K562 (cell line): ENCODE data around the gene P2RX1. TPM values are rescaled to one million over a fixed set of nuclear protein-coding genes. Genes with fewer than 3 reads are reported as not detected.

ENCODE experiments used
- ATAC-seq: fragments of 200-7000 bp; cut with Tn5 transposase; 3 replicates; pipeline ENCODE4 v1.9.1; 2020; ENCODE audit warnings: moderate library complexity
- BruUV-seq: library from RNA; stranded (reverse); fragments of 400-500 nt; replicated peaks from 2 replicates; lab custom pipeline; 2021; lab: Mats Ljungman, UMichigan
- CTCF ChIA-PET: fragments of 300-600 bp; formaldehyde crosslinking; extraction: SDS; loops from one replicate; lab custom pipeline; 2021; ENCODE audit warnings: low intra/inter-chr PET ratio; lab: Yijun Ruan, JAX
- POLR2A ChIA-PET: fragments of 300-600, 350-650 bp; sonication (Branson Sonifier 250); formaldehyde crosslinking; extraction: SDS; loops from one replicate; lab custom pipeline; 2021; ENCODE audit warnings: antibody characterized with exemption, inconsistent platforms; lab: Yijun Ruan, JAX
- DNase-seq, 4 experiments: peaks; one replicate each; pipeline versions ENCODE4 v3.0.0 to v3.0.0-alpha.2; 2011 to 2018; ENCODE audit warnings: low spot score in 3 of 4, mixed read lengths in 3 of 4; ENCODE audit errors: extremely low read depth in 1 of 4
- FAIRE-seq: peaks from 2 replicates; lab custom pipeline; 2011; peaks lifted over from hg19 to GRCh38; lab: Jason Lieb, UNC
- H2AFZ ChIP-seq: 2 replicates; pipeline ENCODE4 v1.6.0; 2011; ENCODE audit warnings: low read depth, low read length, control low read depth, inconsistent platforms
- H3K27ac ChIP-seq: fragments of 200-600 bp; 3 replicates; pipeline ENCODE4 v1.8.0; 2011; ENCODE audit warnings: low read depth, mild to moderate bottlenecking, control low read depth, inconsistent platforms, low read length, moderate library complexity, mixed read lengths; ENCODE audit errors: extremely low read depth
- H3K27me3 ChIP-seq, 2 experiments: fragments of 300-600 bp in 1 of 2; 2 replicates in 1 of 2; 3 replicates in 1 of 2; pipeline versions ENCODE4 v1.6.0 to v1.8.0; 2011; ENCODE audit warnings: inconsistent platforms in 2 of 2, low read length in 2 of 2, mild to moderate bottlenecking in 1 of 2, mixed read lengths in 1 of 2, moderate library complexity in 1 of 2; ENCODE audit not compliant: control insufficient read depth in 2 of 2, insufficient read depth in 2 of 2
- H3K36me3 ChIP-seq: fragments of 300-600 bp; 3 replicates; pipeline ENCODE4 v1.8.0; 2011; ENCODE audit warnings: mild to moderate bottlenecking, low read length, inconsistent platforms; ENCODE audit not compliant: control insufficient read depth, insufficient read depth
- H3K4me1 ChIP-seq, 2 experiments: fragments of 200-600 bp in 1 of 2; replicated peaks in 1 of 2; 2 replicates in 1 of 2; 3 replicates in 1 of 2; pipeline versions ENCODE4 v1.5.1 to v1.8.0; 2011; ENCODE audit warnings: inconsistent platforms in 2 of 2, low read length in 2 of 2, mild to moderate bottlenecking in 1 of 2, mixed read lengths in 1 of 2, moderate library complexity in 1 of 2; ENCODE audit not compliant: control insufficient read depth in 2 of 2, insufficient read depth in 2 of 2
- H3K4me2 ChIP-seq: 2 replicates; pipeline ENCODE4 v1.6.1; 2011; ENCODE audit warnings: low read length, control low read depth, inconsistent platforms, mixed read lengths; ENCODE audit not compliant: insufficient read depth
- H3K4me3 ChIP-seq: fragments of 200-600 bp; sonication (generic), shearing (Covaris generic); 2 replicates; pipeline ENCODE4 v1.5.1; 2016; ENCODE audit warnings: control low read depth, inconsistent platforms
- H3K79me2 ChIP-seq: fragments of 200-600 bp; 3 replicates; pipeline ENCODE4 v1.8.0; 2011; ENCODE audit warnings: low read length, inconsistent platforms; ENCODE audit not compliant: control insufficient read depth, insufficient read depth
- H3K9ac ChIP-seq, 2 experiments: 2 replicates each; pipeline versions ENCODE4 v1.6.0 to v1.6.1; 2011; ENCODE audit warnings: low read depth in 2 of 2, low read length in 2 of 2, control low read depth in 1 of 2, inconsistent platforms in 1 of 2, mild to moderate bottlenecking in 1 of 2, mixed read lengths in 1 of 2; ENCODE audit not compliant: insufficient read depth in 1 of 2
- H3K9me1 ChIP-seq: one replicate; pipeline ENCODE4 v1.6.0; 2011; ENCODE audit warnings: inconsistent platforms, mild to moderate bottlenecking, low read length, moderate library complexity; ENCODE audit not compliant: control insufficient read depth, insufficient read depth
- H3K9me3 ChIP-seq: replicated peaks from 2 replicates; pipeline ENCODE4 v1.5.1; 2011; ENCODE audit warnings: low read depth, low read length, inconsistent platforms; ENCODE audit not compliant: control insufficient read depth, insufficient read depth
- H4K20me1 ChIP-seq: replicated peaks from 2 replicates; pipeline ENCODE4 v1.6.1; 2011; ENCODE audit warnings: low read length, inconsistent platforms, mixed read lengths; ENCODE audit not compliant: control insufficient read depth, insufficient read depth
- CAMTA2 ChIP-seq: fragments of 250-450 bp; sonication (Bioruptor Pico); conservative IDR thresholded peaks from 2 replicates; pipeline ENCODE4 v1.5.1; 2022
- CHD2 ChIP-seq: IDR thresholded peaks from 2 replicates; pipeline ENCODE4 v1.6.1; 2011; ENCODE audit warnings: low read depth, low read length
- FIP1L1 ChIP-seq: fragments of 200-400 bp; formaldehyde crosslinking; IDR thresholded peaks from 2 replicates; pipeline ENCODE4 v1.6.1; 2018; ENCODE audit warnings: mild to moderate bottlenecking, low read depth, low read length; ENCODE audit not compliant: poor library complexity, severe bottlenecking
- FOSL1 ChIP-seq: fragments of 200-800 bp; sonication (Bioruptor generic); conservative IDR thresholded peaks from 2 replicates; pipeline ENCODE4 v1.6.1; 2016; ENCODE audit warnings: missing genetic modification characterization, missing compliant biosample characterization
- KHSRP ChIP-seq: fragments of 450-650 bp; IDR thresholded peaks from 2 replicates; pipeline ENCODE4 v1.6.1; 2017
- NFIC ChIP-seq: fragments of 450-650 bp; IDR thresholded peaks from 2 replicates; pipeline ENCODE4 v1.6.1; 2017; ENCODE audit warnings: mild to moderate bottlenecking, inconsistent platforms
- PHTF2 ChIP-seq: fragments of 250-450 bp; sonication (Bioruptor Pico); IDR thresholded peaks from 2 replicates; pipeline ENCODE4 v1.5.0; 2021; ENCODE audit warnings: mild to moderate bottlenecking
- PML ChIP-seq: IDR thresholded peaks from 2 replicates; pipeline ENCODE4 v1.6.1; 2012; ENCODE audit warnings: low read length, inconsistent platforms
- SETDB1 ChIP-seq: IDR thresholded peaks from one replicate; pipeline ENCODE4 v1.6.1; 2012; ENCODE audit warnings: low read length, control low read depth, inconsistent platforms
- SREBF2 ChIP-seq: sonication (generic); formaldehyde crosslinking; IDR thresholded peaks from 2 replicates; pipeline ENCODE4 v1.4.0; 2020; ENCODE audit warnings: mild to moderate bottlenecking, missing genetic modification reagents
- TRIM28 ChIP-seq: fragments of 450-650 bp; IDR thresholded peaks from 2 replicates; pipeline ENCODE4 v1.6.1; 2017
- ZFP1 ChIP-seq: fragments of 450-650 bp; formaldehyde crosslinking; IDR thresholded peaks from 2 replicates; pipeline ENCODE4 v1.4.0; 2020; ENCODE audit warnings: mild to moderate bottlenecking, mixed read lengths
- WGBS: fragments of 100-300 bp; shearing (Covaris generic); methylation state at CpG from one replicate; pipeline ENCODE4 v1.1.6; 2016; ENCODE audit warnings: low coverage, mixed read lengths; ENCODE audit not compliant: insufficient coverage; ENCODE audit errors: missing lambda C conversion rate; 5-methylcytosine and 5-hydroxymethylcytosine counted together
- in situ Hi-C: fragments of 300-500 bp; cut with MboI; formaldehyde crosslinking; loops from 4 replicates; pipeline ENCODE4 v1.15.0; 2018; ENCODE audit warnings: inconsistent platforms, mixed read lengths
- intact Hi-C: fragments of 100-400 bp; cut with micrococcal nuclease; formaldehyde crosslinking; loops from 2 replicates; pipeline ENCODE4 v1.14.2; 2022
- polyA plus RNA-seq, 8 experiments: library from polyadenylated mRNA; depleted of rRNA in 4 of 8; stranded (reverse) in 5 of 8; unstranded in 3 of 8; fragments of >200 nt; fragmentation: Nextera tagmentation in 2 of 8; fragmentation: Illumina TruSeq in 1 of 8; extraction: Ambion mirVana in 2 of 8; extraction: Trizol in 1 of 8; gene quantifications; 2 replicates each; pipeline versions ENCODE4 v1.2.1 to v1.2.3, GENCODE V29; 2011 to 2014; ENCODE audit warnings: inconsistent platforms in 1 of 8, missing spikeins in 1 of 8
- total RNA-seq, 7 experiments: library from RNA; depleted of rRNA in 6 of 7; stranded (reverse); fragments of >200 nt in 6 of 7; fragmentation: Illumina TruSeq in 2 of 7; extraction: Trizol in 2 of 7; gene quantifications; 2 replicates each; pipeline versions ENCODE4 v1.2.1 to v1.2.3, GENCODE V29; 2011 to 2021; ENCODE audit warnings: low replicate concordance in 1 of 7
- TF ChIP-seq, protein P1 (sequence below): sonication (generic); formaldehyde crosslinking; IDR thresholded peaks from 2 replicates; pipeline ENCODE4 v1.8.0; 2022; ENCODE audit warnings: mild to moderate bottlenecking, missing genetic modification reagents
- TF ChIP-seq, protein P2 (sequence below): fragments of 450-650 bp; IDR thresholded peaks from 2 replicates; pipeline ENCODE4 v1.6.1; 2016
- TF ChIP-seq, protein P3 (sequence below): fragments of 450-650 bp; IDR thresholded peaks from 2 replicates; pipeline ENCODE4 v1.6.1; 2016; ENCODE audit warnings: low read depth, mild to moderate bottlenecking, moderate library complexity
- TF ChIP-seq, protein P4 (sequence below): sonication (generic); formaldehyde crosslinking; IDR thresholded peaks from 2 replicates; pipeline ENCODE4 v1.8.0; 2023; ENCODE audit warnings: mild to moderate bottlenecking, missing genetic modification reagents

P2RX1 gene
- total and polyA plus RNA-seq, 9 of the 15 experiments (the other 6 are each of a cell fraction or from before 2014, with no cell fraction given): 0.27 to 20.3 (median 10.3) TPM

DNA sequence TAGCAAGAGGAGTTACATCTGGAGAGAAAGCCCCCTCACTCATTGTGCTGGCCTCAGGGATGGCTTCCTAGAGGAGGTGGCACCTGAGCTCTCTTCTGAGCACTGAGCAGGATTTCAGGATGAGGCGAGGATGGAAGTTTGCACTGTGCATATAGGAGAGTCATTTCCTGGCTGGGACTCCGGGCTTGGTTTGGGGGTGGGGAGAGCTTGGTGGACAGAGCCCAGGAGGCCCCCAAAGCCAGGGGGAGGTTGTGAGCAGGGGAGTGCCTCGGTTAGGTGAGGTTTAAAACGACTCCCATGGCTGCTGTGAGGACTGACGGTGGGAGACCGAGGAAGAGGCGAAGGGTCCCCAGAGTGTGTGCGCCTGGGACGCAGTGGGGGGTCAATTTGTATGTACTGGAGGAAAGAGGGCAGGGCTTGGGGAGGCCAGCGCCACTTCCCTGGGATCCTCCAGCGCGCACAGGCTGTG, 24.6 kb downstream of the P2RX1 start:
- Histone ChIP-seq H3K4me3 (peak overlapping the region; percentile 61), H3K79me2 (peaks cover 36% of the 10 kb centered on the region), H3K27me3 (no peaks in the 10 kb centered on the region), H2AFZ (peak overlapping the region; percentile 63; the same call in 1 of the 2 replicates), H3K4me2 (peak overlapping the region; percentile 78), H3K27ac (no peak overlapping the region), H3K9me3 (no peaks in the 10 kb centered on the region), H3K9ac (peak overlapping the region; percentile 30 to 90; a peak in 3 of 4 replicates), H4K20me1 (no peaks in the 10 kb centered on the region), H3K9me1 (no peaks in the 10 kb centered on the region), H3K36me3 (no peaks in the 10 kb centered on the region), H3K4me1 (peaks cover 33 to 74% of the 10 kb centered on the region in 2 experiments)
- ChIA-PET CTCF (no interaction called here), POLR2A (interaction anchor here (0.7 kb wide), 1 partner anchor 33 kb away, joined by 3 read pairs; no protein-coding TSS in a partner anchor)
- intact Hi-C loops: no loop called here
- WGBS: 25% methylated on average over 1 of the region's 12 CpGs
- FAIRE-seq: no peak
- no peak for ATAC-seq
- in situ Hi-C loops: no loop called here
- DNase-seq: no peak
- BruUV-seq: TSS peak; percentile 38
- TF ChIP-seq CHD2 (no peak), FIP1L1 (no peak), NFIC (no peak), ZFP1 (CRISPR knock-in tag) (no peak), FOSL1 (tag) (no peak), TRIM28 (no peak), SETDB1 (no peak), KHSRP (no peak), PML (no peak), CAMTA2 (CRISPR knock-in tag) (no peak), SREBF2 (CRISPR knock-in tag) (no peak), PHTF2 (CRISPR knock-in tag) (no peak)
- TF ChIP-seq, protein P1, sequence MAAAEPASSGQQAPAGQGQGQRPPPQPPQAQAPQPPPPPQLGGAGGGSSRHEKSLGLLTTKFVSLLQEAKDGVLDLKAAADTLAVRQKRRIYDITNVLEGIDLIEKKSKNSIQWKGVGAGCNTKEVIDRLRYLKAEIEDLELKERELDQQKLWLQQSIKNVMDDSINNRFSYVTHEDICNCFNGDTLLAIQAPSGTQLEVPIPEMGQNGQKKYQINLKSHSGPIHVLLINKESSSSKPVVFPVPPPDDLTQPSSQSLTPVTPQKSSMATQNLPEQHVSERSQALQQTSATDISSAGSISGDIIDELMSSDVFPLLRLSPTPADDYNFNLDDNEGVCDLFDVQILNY (CRISPR knock-in tag): no peak
- TF ChIP-seq, protein P2, sequence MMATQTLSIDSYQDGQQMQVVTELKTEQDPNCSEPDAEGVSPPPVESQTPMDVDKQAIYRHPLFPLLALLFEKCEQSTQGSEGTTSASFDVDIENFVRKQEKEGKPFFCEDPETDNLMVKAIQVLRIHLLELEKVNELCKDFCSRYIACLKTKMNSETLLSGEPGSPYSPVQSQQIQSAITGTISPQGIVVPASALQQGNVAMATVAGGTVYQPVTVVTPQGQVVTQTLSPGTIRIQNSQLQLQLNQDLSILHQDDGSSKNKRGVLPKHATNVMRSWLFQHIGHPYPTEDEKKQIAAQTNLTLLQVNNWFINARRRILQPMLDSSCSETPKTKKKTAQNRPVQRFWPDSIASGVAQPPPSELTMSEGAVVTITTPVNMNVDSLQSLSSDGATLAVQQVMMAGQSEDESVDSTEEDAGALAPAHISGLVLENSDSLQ: no peak
- TF ChIP-seq, protein P3, sequence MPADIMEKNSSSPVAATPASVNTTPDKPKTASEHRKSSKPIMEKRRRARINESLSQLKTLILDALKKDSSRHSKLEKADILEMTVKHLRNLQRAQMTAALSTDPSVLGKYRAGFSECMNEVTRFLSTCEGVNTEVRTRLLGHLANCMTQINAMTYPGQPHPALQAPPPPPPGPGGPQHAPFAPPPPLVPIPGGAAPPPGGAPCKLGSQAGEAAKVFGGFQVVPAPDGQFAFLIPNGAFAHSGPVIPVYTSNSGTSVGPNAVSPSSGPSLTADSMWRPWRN: no peak
- TF ChIP-seq, protein P4, sequence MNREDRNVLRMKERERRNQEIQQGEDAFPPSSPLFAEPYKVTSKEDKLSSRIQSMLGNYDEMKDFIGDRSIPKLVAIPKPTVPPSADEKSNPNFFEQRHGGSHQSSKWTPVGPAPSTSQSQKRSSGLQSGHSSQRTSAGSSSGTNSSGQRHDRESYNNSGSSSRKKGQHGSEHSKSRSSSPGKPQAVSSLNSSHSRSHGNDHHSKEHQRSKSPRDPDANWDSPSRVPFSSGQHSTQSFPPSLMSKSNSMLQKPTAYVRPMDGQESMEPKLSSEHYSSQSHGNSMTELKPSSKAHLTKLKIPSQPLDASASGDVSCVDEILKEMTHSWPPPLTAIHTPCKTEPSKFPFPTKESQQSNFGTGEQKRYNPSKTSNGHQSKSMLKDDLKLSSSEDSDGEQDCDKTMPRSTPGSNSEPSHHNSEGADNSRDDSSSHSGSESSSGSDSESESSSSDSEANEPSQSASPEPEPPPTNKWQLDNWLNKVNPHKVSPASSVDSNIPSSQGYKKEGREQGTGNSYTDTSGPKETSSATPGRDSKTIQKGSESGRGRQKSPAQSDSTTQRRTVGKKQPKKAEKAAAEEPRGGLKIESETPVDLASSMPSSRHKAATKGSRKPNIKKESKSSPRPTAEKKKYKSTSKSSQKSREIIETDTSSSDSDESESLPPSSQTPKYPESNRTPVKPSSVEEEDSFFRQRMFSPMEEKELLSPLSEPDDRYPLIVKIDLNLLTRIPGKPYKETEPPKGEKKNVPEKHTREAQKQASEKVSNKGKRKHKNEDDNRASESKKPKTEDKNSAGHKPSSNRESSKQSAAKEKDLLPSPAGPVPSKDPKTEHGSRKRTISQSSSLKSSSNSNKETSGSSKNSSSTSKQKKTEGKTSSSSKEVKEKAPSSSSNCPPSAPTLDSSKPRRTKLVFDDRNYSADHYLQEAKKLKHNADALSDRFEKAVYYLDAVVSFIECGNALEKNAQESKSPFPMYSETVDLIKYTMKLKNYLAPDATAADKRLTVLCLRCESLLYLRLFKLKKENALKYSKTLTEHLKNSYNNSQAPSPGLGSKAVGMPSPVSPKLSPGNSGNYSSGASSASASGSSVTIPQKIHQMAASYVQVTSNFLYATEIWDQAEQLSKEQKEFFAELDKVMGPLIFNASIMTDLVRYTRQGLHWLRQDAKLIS (CRISPR knock-in tag): no peak
